HL-60/S4 (cell line): Measurements from ENCODE around the gene CMIP.

ENCODE experiments used
- in situ Hi-C: fragments of 300-500 bp; cut with MboI; formaldehyde crosslinking; loops from 2 replicates; pipeline ENCODE4 v1.14.3; 2022; ENCODE audit warnings: low sequenced_read_pairs

CMIP gene

GRCh38 chr16:81477697-81478693, 33.4 kb downstream of the CMIP start:
- in situ Hi-C loops, result no loop called here

- in situ Hi-C loops, result no loop called here
These were observed 34.4 kb downstream of the CMIP start for GRCh38 chr16:81478876-81479511.

- in situ Hi-C loops, result no loop called here
These were observed 36.1 kb downstream of the CMIP start for GRCh38 chr16:81480606-81481206.

DNA sequence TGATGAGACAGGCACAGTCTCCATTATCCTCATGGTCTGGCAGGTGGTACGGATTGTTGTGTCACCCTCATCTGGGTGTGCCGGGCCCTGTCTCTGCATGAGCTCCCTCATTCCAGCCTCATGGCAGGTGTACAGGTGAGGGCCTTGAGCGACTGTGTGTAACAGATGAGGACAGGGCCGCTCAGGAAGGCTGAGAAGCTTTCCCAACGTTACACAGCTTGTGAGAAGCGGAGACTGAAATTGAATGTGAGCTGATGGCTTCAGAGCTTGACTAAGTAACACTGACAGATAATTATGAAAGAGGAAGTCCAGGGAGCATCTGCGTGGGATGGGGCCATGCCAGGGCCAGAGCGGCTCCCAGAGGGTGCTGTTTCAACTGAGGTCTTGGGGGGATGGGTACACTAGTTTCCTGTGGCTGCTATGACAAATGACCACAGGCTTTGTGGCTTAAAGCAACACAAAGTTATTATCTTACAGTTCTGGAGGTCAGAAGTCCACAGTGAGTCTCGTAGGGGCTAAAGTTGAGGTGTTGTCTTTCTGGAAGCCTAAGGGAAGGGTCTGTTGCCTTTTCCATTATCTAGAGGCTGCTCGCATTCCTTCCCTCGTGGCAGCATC, 36.7 kb downstream of the CMIP start:
- in situ Hi-C loops, result no loop called here

GRCh38 chr16:81482329-81483063, 37.9 kb downstream of the CMIP start:
- in situ Hi-C loops, result no loop called here

DNA sequence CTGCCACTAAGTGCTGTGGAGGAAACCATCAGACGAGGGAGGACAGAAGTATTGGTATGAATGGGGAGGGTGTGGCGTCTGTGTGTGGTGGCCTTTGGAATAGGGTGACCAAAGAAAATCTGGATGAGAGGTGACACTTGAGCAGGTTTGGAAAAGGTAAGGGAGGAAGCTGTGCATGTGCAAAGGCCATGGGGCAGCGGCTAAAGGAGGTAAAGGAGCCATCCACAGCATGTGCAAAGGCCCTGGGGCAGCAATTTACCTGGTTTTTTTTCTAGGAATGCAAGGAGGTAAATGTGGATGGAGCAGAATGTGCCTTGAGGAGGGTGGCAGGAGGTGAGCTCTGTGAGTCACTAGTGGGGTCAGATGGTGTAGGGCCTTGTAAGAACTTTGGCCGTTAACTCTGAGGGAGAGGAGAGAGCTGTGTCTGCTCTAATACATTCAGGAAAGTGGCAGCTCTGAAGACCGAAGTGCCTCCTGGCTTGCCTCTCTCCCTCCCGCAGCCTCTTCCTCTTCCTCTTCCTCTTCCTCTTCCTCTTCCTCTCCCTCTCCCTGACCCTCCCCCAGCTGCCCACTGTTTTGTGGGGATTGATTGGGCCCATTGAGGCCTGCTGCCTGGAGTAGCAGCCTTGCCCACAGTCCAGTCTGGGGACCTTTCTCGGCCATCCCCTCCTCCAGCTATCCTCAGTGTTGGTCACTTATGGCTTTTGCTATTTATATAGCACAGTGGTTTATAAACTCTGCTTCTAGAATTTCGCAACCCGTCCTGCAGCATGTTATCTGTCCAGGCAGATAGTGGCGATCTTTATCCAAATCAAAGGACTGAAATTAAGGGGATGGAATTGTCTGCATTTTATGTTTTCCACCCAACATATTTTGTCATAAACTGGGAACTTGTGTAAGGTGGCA, 38.7 kb downstream of the CMIP start:
- in situ Hi-C loops, result no loop called here

- in situ Hi-C loops, result no loop called here
These were observed 39.5 kb downstream of the CMIP start for GRCh38 chr16:81483970-81484595.

DNA sequence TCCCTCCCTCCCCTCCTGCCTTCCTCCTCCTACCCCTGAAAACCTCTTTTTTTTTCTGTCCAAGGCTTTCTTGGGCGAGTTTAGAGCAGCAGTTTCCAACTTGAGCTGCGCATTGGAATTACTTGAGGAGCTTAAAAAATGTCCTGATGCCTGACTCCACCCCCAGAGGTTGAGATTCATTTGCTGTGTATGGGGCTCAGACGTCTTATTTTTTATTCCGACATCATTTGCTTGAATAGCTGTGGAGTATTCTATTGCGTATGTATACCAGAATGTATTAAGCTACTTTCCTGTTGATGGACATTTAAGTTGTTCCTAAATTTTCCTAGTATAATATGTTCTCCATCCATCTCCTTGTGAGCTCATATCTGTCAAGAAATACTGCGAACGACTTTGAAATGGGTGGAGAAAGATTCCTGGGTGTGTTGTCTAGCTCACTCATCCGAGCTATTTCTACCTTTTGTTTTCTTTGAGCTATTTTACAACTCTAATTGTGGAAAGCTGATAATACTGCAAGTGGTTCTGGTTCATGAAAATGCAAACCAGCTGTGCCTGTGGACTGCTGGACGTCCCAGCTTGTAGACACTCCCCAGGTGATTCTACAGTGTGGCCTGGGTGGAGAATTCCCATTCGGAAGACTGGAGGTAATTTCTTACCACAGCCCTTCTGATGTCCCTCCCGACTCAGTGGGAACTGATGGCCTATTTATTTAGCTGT, 40.5 kb downstream of the CMIP start:
- in situ Hi-C loops, result no loop called here

GRCh38 chr16:81485824-81486539, 41.4 kb downstream of the CMIP start:
- in situ Hi-C loops, result no loop called here

DNA sequence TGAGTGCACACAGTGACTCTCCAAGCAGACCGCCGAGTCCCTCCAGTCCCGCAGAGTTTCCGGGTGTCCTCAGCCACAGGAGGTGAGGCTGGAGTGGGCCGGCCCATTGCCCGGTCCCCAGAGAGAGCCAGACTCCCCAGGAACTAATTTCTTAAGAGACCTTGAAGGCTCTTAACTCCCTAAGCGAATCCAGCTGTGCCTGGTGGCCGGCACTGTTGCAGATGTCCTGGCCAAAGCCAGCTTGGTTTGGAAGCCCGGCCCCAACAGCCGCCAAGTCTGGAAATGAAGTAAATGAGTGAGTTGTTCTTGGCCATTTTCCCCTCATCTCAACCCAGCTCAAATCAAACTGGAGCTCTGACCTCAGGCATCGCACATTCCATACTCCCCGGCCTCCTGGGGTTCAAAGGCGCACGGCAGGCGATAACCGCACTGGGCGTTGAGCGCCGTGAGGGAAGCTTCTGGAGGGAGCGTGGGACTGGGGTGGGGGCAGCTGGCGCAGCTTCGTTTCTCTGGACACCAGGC, 42.0 kb downstream of the CMIP start:
- in situ Hi-C loops, result no loop called here

- in situ Hi-C loops, result no loop called here
These were observed 42.7 kb downstream of the CMIP start for GRCh38 chr16:81487301-81487720.

GRCh38 chr16:81488687-81489411, 44.2 kb downstream of the CMIP start:
- in situ Hi-C loops, result no loop called here

DNA sequence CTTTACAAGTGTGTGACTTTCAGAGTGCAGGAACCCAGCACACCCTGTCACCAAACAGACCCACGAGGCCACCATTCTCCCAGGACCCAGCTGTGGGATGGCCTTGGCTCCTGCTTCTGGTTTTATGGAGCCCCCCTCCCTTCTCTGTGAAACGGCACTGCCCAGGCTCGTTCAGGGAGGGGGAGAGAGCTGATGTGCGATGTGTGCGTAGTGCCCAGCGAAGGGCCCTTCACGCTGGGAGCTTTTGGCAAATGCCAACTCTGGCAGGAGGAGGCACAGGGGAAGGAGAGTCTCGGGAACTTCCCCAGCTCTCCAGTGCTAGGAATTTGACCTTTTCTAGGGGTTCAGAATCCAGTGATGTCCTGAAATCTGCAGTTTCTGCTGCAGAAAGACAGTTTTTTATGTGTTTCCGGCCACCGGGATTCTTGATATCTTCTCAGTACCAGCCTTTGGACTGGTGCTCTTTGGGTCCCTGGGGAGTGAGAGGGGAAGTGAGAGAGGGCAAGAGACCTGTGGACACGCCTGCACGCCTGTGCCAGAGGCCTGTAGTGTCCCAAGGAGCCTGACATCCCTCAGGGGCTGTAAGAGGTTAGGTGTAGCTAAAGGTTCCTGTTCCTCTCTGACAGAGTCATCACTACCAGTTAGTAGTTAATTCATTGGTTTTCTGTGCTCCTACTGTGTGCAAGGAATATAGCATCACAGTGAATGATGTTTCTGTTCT, 45.1 kb downstream of the CMIP start:
- in situ Hi-C loops, result no loop called here

DNA sequence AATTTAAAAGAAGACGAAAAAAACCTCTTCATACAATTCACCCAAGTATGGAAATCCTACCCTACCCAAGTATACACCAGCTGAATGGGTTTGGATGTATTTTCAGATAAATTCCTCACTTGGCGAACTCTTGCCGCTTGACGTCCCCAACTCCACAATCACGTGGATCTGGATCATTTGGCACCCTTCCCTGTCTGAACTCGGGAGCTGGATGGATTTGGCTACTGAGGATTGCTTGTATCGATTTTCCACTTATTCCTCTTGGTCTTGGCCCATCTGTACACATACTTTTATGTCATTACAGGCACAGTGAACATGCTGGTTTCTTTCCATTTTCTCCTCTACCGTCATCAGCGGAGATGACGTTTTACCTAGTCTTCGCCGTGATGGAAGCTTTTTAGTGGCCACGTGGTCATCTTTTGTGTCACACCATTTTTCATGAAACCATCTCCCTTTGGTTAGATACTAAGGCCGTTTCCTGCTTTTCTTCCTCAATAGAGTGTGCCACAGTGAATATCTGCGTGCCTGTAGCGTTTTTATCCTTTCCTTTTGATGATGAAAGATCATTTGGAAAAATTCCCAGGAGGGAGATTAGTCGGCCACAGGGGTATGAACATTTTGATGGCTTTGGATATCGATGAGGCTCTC, 47.1 kb downstream of the CMIP start:
- in situ Hi-C loops, result no loop called here

- in situ Hi-C loops, result no loop called here
These were observed 47.7 kb downstream of the CMIP start for GRCh38 chr16:81492311-81492761.
